H9 (cell line): ENCODE results near the gene RHBDD1. TPM values are rescaled to one million over a fixed set of nuclear protein-coding genes. Genes with fewer than 3 reads are reported as not detected.
A peak's percentile ranks its signal among the peaks of the same experiment; 100 is the strongest.

Source experiments
- DNase-seq: peaks from one replicate; pipeline ENCODE4 v3.0.0-alpha.2; 2017
- H2AFZ ChIP-seq: one replicate; pipeline ENCODE4 v1.6.1; 2013; ENCODE audit warnings: mild to moderate bottlenecking, low read length, control low read depth, moderate library complexity
- H2AK5ac ChIP-seq: 2 replicates; pipeline ENCODE4 v1.6.1; 2013; ENCODE audit warnings: low read length, control low read depth, mixed read lengths; ENCODE audit not compliant: insufficient read length
- H2BK120ac ChIP-seq: one replicate; pipeline ENCODE4 v1.6.1; 2013; ENCODE audit warnings: low read depth, mild to moderate bottlenecking, low read length, control low read depth, inconsistent platforms; ENCODE audit not compliant: poor library complexity, severe bottlenecking
- H2BK12ac ChIP-seq: 2 replicates; pipeline ENCODE4 v1.6.1; 2013; ENCODE audit warnings: low read length, control low read depth, mixed read lengths, low read depth; ENCODE audit not compliant: insufficient read length
- H2BK15ac ChIP-seq: 2 replicates; pipeline ENCODE4 v1.6.1; 2013; ENCODE audit warnings: low read depth, low read length, control low read depth
- H2BK20ac ChIP-seq: one replicate; pipeline ENCODE4 v1.6.1; 2013; ENCODE audit warnings: low read depth, mild to moderate bottlenecking, low read length, control low read depth, inconsistent platforms; ENCODE audit not compliant: poor library complexity, severe bottlenecking
- H2BK5ac ChIP-seq: 2 replicates; pipeline ENCODE4 v1.6.1; 2013; ENCODE audit warnings: low read length, control low read depth, mixed read lengths; ENCODE audit not compliant: insufficient read length
- H3K14ac ChIP-seq: 2 replicates; pipeline ENCODE4 v1.6.1; 2013; ENCODE audit warnings: low read length, control low read depth; ENCODE audit not compliant: insufficient read depth
- H3K18ac ChIP-seq: 2 replicates; pipeline ENCODE4 v1.6.1; 2013; ENCODE audit warnings: low read depth, mild to moderate bottlenecking, mixed read lengths, low read length, control low read depth; ENCODE audit not compliant: insufficient read length
- H3K23ac ChIP-seq: 2 replicates; pipeline ENCODE4 v1.6.1; 2013; ENCODE audit warnings: low read length, control low read depth, mixed read lengths, low read depth; ENCODE audit not compliant: insufficient read length
- H3K23me2 ChIP-seq: 2 replicates; pipeline ENCODE4 v1.6.1; 2013; ENCODE audit warnings: low read depth, mild to moderate bottlenecking, mixed read lengths, low read length, control low read depth; ENCODE audit not compliant: insufficient read length, poor library complexity, severe bottlenecking
- H3K27ac ChIP-seq: 2 replicates; pipeline ENCODE4 v1.5.1; 2013; ENCODE audit warnings: low read length, control low read depth, mixed read lengths, low read depth; ENCODE audit not compliant: insufficient read length
- H3K27me3 ChIP-seq: 2 replicates; pipeline ENCODE4 v1.6.1; 2013; ENCODE audit warnings: low read length, control low read depth, inconsistent platforms; ENCODE audit not compliant: insufficient read depth
- H3K4ac ChIP-seq: 2 replicates; pipeline ENCODE4 v1.6.1; 2013; ENCODE audit warnings: low read depth, mild to moderate bottlenecking, control low read depth, inconsistent platforms, low read length, moderate library complexity
- H3K4me1 ChIP-seq: 2 replicates; pipeline ENCODE4 v1.6.1; 2013; ENCODE audit warnings: low read length, control low read depth, inconsistent platforms; ENCODE audit not compliant: insufficient read depth
- H3K4me2 ChIP-seq: 2 replicates; pipeline ENCODE4 v1.6.1; 2013; ENCODE audit warnings: low read length, control low read depth, mixed read lengths; ENCODE audit not compliant: insufficient read length, insufficient read depth
- H3K56ac ChIP-seq: 2 replicates; pipeline ENCODE4 v1.6.1; 2013; ENCODE audit warnings: low read depth, mild to moderate bottlenecking, mixed read lengths, low read length, control low read depth; ENCODE audit not compliant: insufficient read length
- H3K79me1 ChIP-seq: 2 replicates; pipeline ENCODE4 v1.6.1; 2013; ENCODE audit warnings: low read depth, mild to moderate bottlenecking, moderate library complexity, low read length, control low read depth, inconsistent platforms; ENCODE audit not compliant: insufficient read depth, poor library complexity, severe bottlenecking
- H3K79me2 ChIP-seq: 2 replicates; pipeline ENCODE4 v1.6.1; 2013; ENCODE audit warnings: low read length, control low read depth, inconsistent platforms; ENCODE audit not compliant: insufficient read depth
- H3K9ac ChIP-seq: 2 replicates; pipeline ENCODE4 v1.6.1; 2013; ENCODE audit warnings: low read length, control low read depth, mixed read lengths; ENCODE audit not compliant: insufficient read length; ENCODE audit errors: extremely low read depth
- H3K9me3 ChIP-seq: one replicate; pipeline ENCODE4 v1.6.1; 2013; ENCODE audit warnings: low read depth, low read length, inconsistent platforms; ENCODE audit not compliant: control insufficient read depth
- H3T11ph ChIP-seq: one replicate; pipeline ENCODE4 v1.6.1; 2013; ENCODE audit warnings: mild to moderate bottlenecking, low read length, control low read depth, inconsistent platforms
- H4K20me1 ChIP-seq: one replicate; pipeline ENCODE4 v1.6.1; 2013; ENCODE audit not compliant: control insufficient read depth, insufficient read length, insufficient read depth
- H4K5ac ChIP-seq: 2 replicates; pipeline ENCODE4 v1.6.1; 2013; ENCODE audit warnings: low read depth, mild to moderate bottlenecking, mixed read lengths, low read length, control low read depth; ENCODE audit not compliant: insufficient read length
- H4K8ac ChIP-seq: replicated peaks from 2 replicates; pipeline ENCODE4 v1.6.1; 2013; ENCODE audit warnings: low read length, control low read depth, mixed read lengths, low read depth; ENCODE audit not compliant: insufficient read length
- H4K91ac ChIP-seq: 2 replicates; pipeline ENCODE4 v1.6.1; 2013; ENCODE audit warnings: low read depth, mild to moderate bottlenecking, moderate library complexity, mixed read lengths, low read length, control low read depth; ENCODE audit not compliant: insufficient read length
- H3K27ac Mint-ChIP-seq, 3 experiments: 2 replicates in 2 of 3; 3 replicates in 1 of 3; pipeline ENCODE4 v1.8.0; 2020 to 2021; ENCODE audit warnings: mixed read lengths in 3 of 3, mild to moderate bottlenecking in 1 of 3, moderate library complexity in 1 of 3
- H3K27me3 Mint-ChIP-seq: 2 replicates; pipeline ENCODE4 v1.8.0; 2021; ENCODE audit warnings: low read depth, mild to moderate bottlenecking, moderate library complexity, mixed read lengths
- H3K36me3 Mint-ChIP-seq, 3 experiments: 2 replicates in 2 of 3; 3 replicates in 1 of 3; pipeline ENCODE4 v1.8.0; 2020 to 2021; ENCODE audit warnings: low read depth in 3 of 3, mixed read lengths in 3 of 3; ENCODE audit not compliant: insufficient read depth in 1 of 3
- H3K4me1 Mint-ChIP-seq, 2 experiments: 2 replicates each; pipeline ENCODE4 v1.8.0; 2020; ENCODE audit warnings: mixed read lengths in 2 of 2
- H3K4me3 Mint-ChIP-seq, 2 experiments: 2 replicates in 1 of 2; 3 replicates in 1 of 2; pipeline ENCODE4 v1.8.0; 2020 to 2021; ENCODE audit warnings: mild to moderate bottlenecking in 2 of 2, mixed read lengths in 2 of 2, moderate library complexity in 1 of 2
- H3K9me3 Mint-ChIP-seq, 2 experiments: 2 replicates in 1 of 2; 3 replicates in 1 of 2; pipeline ENCODE4 v1.8.0; 2020; ENCODE audit warnings: mild to moderate bottlenecking in 2 of 2, mixed read lengths in 2 of 2, moderate library complexity in 1 of 2
- CTCF ChIP-seq: fragments of 200-600 bp; sonication (generic); conservative IDR thresholded peaks from 3 replicates; pipeline ENCODE4 v1.8.0; 2021; ENCODE audit warnings: antibody characterized with exemption, mild to moderate bottlenecking
- WGBS: extraction: QIAGEN DNeasy Blood & Tissue Kit; methylation state at CpG from one replicate; pipeline ENCODE4 v1.1.7; 2013; ENCODE audit warnings: missing lambda C conversion rate, low lambda C conversion rate, mixed read lengths; ENCODE audit not compliant: insufficient read length; ENCODE audit errors: extremely low coverage; 5-methylcytosine and 5-hydroxymethylcytosine counted together
- total RNA-seq: library from RNA; stranded (reverse); gene quantifications from 2 replicates; pipeline ENCODE4 v1.2.1, GENCODE V29; 2021

RHBDD1 gene
- total RNA-seq, 1 experiment from 2014 or later, result 24.9 TPM

- H3K36me3 Mint-ChIP-seq, result peaks cover 1 to 8% (median 4%) of the 10 kb centered on the region in 3 experiments; a peak in 4 of 7 replicates
Measured at GRCh38 chr2:226868331-226869162, 32.7 kb downstream of the RHBDD1 start.

More at GRCh38 chr2:226868331-226869162, 32.7 kb downstream of the RHBDD1 start:
- Histone ChIP-seq H2BK12ac (no peak overlapping the region), H3K18ac (no peak overlapping the region), H3K27me3 (no peaks in the 10 kb centered on the region), H2AK5ac (no peak overlapping the region), H3K79me1 (no peaks in the 10 kb centered on the region), H4K20me1 (no peaks in the 10 kb centered on the region), H2AFZ (no peak overlapping the region), H2BK20ac (no peak overlapping the region), H3K23ac (no peak overlapping the region), H2BK5ac (no peak overlapping the region), H3K56ac (no peak overlapping the region), H3K79me2 (no peaks in the 10 kb centered on the region), H3K14ac (no peak overlapping the region), H2BK120ac (no peak overlapping the region), H4K91ac (no peak overlapping the region), H3K23me2 (no peaks in the 10 kb centered on the region), H2BK15ac (no peak overlapping the region), H3T11ph (no peak overlapping the region), H4K5ac (no peak overlapping the region), H3K4me2 (no peak overlapping the region), H3K4me1 (peaks cover 3% of the 10 kb centered on the region; the same call in 1 of the 2 replicates), H3K9me3 (no peaks in the 10 kb centered on the region), H3K27ac (no peak overlapping the region), H3K9ac (no peak overlapping the region), H4K8ac (no peak overlapping the region), H3K4ac (no peak overlapping the region)
- no peak for TF ChIP-seq CTCF
- peaks cover 39 to 45% of the 10 kb centered on the region in 2 experiments for H3K4me1 Mint-ChIP-seq
- WGBS, result no CpG with 5 or more reads among the region's 7 CpGs
- peak overlapping the region in 2 of 3 experiments; percentile 50 to 69; a peak in 3 of 7 replicates for H3K27ac Mint-ChIP-seq
- no peaks in the 10 kb centered on the region for H3K9me3 Mint-ChIP-seq
- DNase-seq, result no peak
- no peaks in the 10 kb centered on the region for H3K27me3 Mint-ChIP-seq
- no peak overlapping the region for H3K4me3 Mint-ChIP-seq
